Measurements from ENCODE around the gene CDADC1. TPM values are rescaled to one million over a fixed set of nuclear protein-coding genes. Genes with fewer than 3 reads are reported as not detected.

Gene CDADC1
- total RNA-seq, 6 experiments from 2014 or later, result 2.2 to 10.1 (median 5.4) TPM

GRCh38 chr13:49210669-49211068 is 37.1 kb upstream of the CDADC1 start:
- Histone ChIP-seq H3K27ac (no peak overlapping the region), H3K4me3 (no peak overlapping the region), H3K4me1 (peaks cover 0 to 18% (median 2%) of the 10 kb centered on the region in 4 donors), H3K9me3 (no peaks in the 10 kb centered on the region), H3K36me3 (peaks cover 0 to 35% (median 12%) of the 10 kb centered on the region in 4 donors), H3K27me3 (no peaks in the 10 kb centered on the region)
- no peak for ATAC-seq
- WGBS (ENCODE audit: insufficient coverage, low coverage, low lambda C conversion rate, missing lambda C conversion rate), result 58% methylated on average over 2 of the region's 5 CpGs
- intact Hi-C loops (cut with DNase I), result no loop called here
- TF ChIP-seq CTCF (IDR thresholded peaks at IDR 0.05), result no peak
- TF ChIP-seq POLR2A (IDR thresholded peaks at IDR 0.05), result no peak
- DNase-seq, result no peak

- peaks cover 0 to 11% (median 0%) of the 10 kb centered on the region in 4 donors for H3K36me3 ChIP-seq
- DNase-seq (no peak), ATAC-seq (no peak)
- H3K4me1 ChIP-seq, result peaks cover 0 to 18% (median 2%) of the 10 kb centered on the region in 4 donors
- no peaks in the 10 kb centered on the region for H3K9me3 ChIP-seq
- H3K27me3 ChIP-seq, result no peaks in the 10 kb centered on the region
- no peak overlapping the region for H3K27ac ChIP-seq
- intact Hi-C loops (cut with DNase I), result no loop called here
- 100% methylated on average over 1 of the region's 1 CpG for WGBS (ENCODE audit: insufficient coverage, low coverage, low lambda C conversion rate, missing lambda C conversion rate)
- no peak overlapping the region for H3K4me3 ChIP-seq
- TF ChIP-seq POLR2A (IDR thresholded peaks at IDR 0.05) (no peak), CTCF (IDR thresholded peaks at IDR 0.05) (no peak)
These were observed 34.2 kb upstream of the CDADC1 start for GRCh38 chr13:49213539-49213938.

- no peak overlapping the region for H3K4me3 ChIP-seq
- no peaks in the 10 kb centered on the region for H3K27me3 ChIP-seq
- no peaks in the 10 kb centered on the region for H3K9me3 ChIP-seq
- H3K36me3 ChIP-seq, result peaks cover 0 to 5% (median 0%) of the 10 kb centered on the region in 4 donors
- DNase-seq (no peak), ATAC-seq (peak; percentile 27 to 64 (median 51))
- WGBS (ENCODE audit: insufficient coverage, low coverage, low lambda C conversion rate, missing lambda C conversion rate), result 49% methylated on average over 6 of the region's 6 CpGs
- intact Hi-C loops (cut with DNase I), result no loop called here
- peak overlapping the region in 1 of 3 donors; percentile 54 for H3K27ac ChIP-seq
- no peak for TF ChIP-seq POLR2A (IDR thresholded peaks at IDR 0.05)
- no peak for TF ChIP-seq CTCF (IDR thresholded peaks at IDR 0.05)
- H3K4me1 ChIP-seq, result peaks cover 0 to 18% (median 2%) of the 10 kb centered on the region in 4 donors
These were observed 33.5 kb upstream of the CDADC1 start for GRCh38 chr13:49213997-49214916.

- TF ChIP-seq CTCF (IDR thresholded peaks at IDR 0.05) (peak in 2 of 4 donors; percentile 27 to 32), POLR2A (IDR thresholded peaks at IDR 0.05) (no peak)
- no peak overlapping the region for H3K4me3 ChIP-seq
- H3K27me3 ChIP-seq, result no peaks in the 10 kb centered on the region
- ATAC-seq, result peak; percentile 72 to 82 (median 79)
- H3K36me3 ChIP-seq, result peaks cover 0 to under 1% (median 0%) of the 10 kb centered on the region in 4 donors
- H3K9me3 ChIP-seq, result no peaks in the 10 kb centered on the region
- 18% methylated on average over 6 of the region's 6 CpGs for WGBS (ENCODE audit: insufficient coverage, low coverage, low lambda C conversion rate, missing lambda C conversion rate)
- H3K27ac ChIP-seq, result peak overlapping the region in 1 of 3 donors; percentile 54
- H3K4me1 ChIP-seq, result peaks cover 0 to 18% (median 2%) of the 10 kb centered on the region in 4 donors
- intact Hi-C loops (cut with DNase I), result no loop called here
- peak; percentile 43 to 66 (median 61) for DNase-seq
These were observed 32.8 kb upstream of the CDADC1 start for GRCh38 chr13:49214917-49215376.

All from right lobe of liver (tissue), 6 donors.